Neutrophil (primary cell): ENCODE measurements around the gene PKIB.

ENCODE experiments used
- H3K27ac ChIP-seq: fragments of 200-600 bp; sonication (generic); 2 replicates; pipeline ENCODE4 v1.5.1; 2016; ENCODE audit warnings: mild to moderate bottlenecking, moderate library complexity
- H3K27me3 ChIP-seq: fragments of 200-600 bp; sonication (generic); 2 replicates; pipeline ENCODE4 v1.6.0; 2016; ENCODE audit warnings: mild to moderate bottlenecking
- H3K36me3 ChIP-seq: fragments of 200-600 bp; sonication (generic); 2 replicates; pipeline ENCODE4 v1.5.1; 2017
- H3K4me1 ChIP-seq, 2 experiments: fragments of 200-600 bp in 1 of 2; sonication (generic) in 1 of 2; 1 replicate in 1 of 2; 2 replicates in 1 of 2; pipeline versions ENCODE4 v1.5.1 to v1.6.1; 2013 to 2016; ENCODE audit warnings: low read depth in 1 of 2, low read length in 1 of 2, mild to moderate bottlenecking in 1 of 2, moderate library complexity in 1 of 2; ENCODE audit not compliant: control insufficient read depth in 1 of 2, insufficient read depth in 1 of 2
- H3K4me3 ChIP-seq, 2 experiments: fragments of 200-600 bp in 1 of 2; sonication (generic) in 1 of 2; 1 replicate in 1 of 2; 2 replicates in 1 of 2; pipeline ENCODE4 v1.5.1; 2013 to 2016; ENCODE audit warnings: low read depth in 1 of 2, low read length in 1 of 2, mild to moderate bottlenecking in 1 of 2, moderate library complexity in 1 of 2
- H3K9me3 ChIP-seq: fragments of 200-600 bp; sonication (generic); 2 replicates; pipeline ENCODE4 v1.5.1; 2016
- TF ChIP-seq, protein P1 (sequence below): fragments of 200-600 bp; sonication (generic); IDR thresholded peaks from 2 replicates; pipeline ENCODE4 v1.5.1; 2016; ENCODE audit warnings: antibody characterized with exemption

PKIB gene

DNA sequence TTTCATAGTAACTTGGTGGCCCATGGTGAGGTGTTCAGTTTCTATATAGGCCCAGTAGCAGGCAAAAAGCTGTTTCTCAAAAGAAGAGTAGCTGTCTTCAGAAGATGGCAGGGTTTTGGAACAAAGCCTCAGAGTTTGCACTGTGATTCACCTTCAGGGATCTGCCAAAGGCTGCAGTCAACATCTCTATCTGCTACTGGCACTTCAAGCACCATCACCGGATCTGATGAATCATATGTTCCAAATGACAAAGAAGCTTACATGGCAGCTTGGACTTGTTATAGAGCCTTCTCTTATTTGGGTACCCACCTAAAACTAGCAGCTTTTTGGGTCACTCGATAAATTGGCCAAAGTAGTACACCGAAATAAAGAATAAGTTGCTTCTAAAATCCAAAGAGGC, 39.5 kb downstream of the PKIB start:
- Histone ChIP-seq H3K36me3 (no peaks in the 10 kb centered on the region), H3K27me3 (no peaks in the 10 kb centered on the region), H3K9me3 (no peaks in the 10 kb centered on the region), H3K4me1 (no peaks in the 10 kb centered on the region), H3K27ac (no peak overlapping the region), H3K4me3 (no peak overlapping the region)
- TF ChIP-seq, protein P1, sequence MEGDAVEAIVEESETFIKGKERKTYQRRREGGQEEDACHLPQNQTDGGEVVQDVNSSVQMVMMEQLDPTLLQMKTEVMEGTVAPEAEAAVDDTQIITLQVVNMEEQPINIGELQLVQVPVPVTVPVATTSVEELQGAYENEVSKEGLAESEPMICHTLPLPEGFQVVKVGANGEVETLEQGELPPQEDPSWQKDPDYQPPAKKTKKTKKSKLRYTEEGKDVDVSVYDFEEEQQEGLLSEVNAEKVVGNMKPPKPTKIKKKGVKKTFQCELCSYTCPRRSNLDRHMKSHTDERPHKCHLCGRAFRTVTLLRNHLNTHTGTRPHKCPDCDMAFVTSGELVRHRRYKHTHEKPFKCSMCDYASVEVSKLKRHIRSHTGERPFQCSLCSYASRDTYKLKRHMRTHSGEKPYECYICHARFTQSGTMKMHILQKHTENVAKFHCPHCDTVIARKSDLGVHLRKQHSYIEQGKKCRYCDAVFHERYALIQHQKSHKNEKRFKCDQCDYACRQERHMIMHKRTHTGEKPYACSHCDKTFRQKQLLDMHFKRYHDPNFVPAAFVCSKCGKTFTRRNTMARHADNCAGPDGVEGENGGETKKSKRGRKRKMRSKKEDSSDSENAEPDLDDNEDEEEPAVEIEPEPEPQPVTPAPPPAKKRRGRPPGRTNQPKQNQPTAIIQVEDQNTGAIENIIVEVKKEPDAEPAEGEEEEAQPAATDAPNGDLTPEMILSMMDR: no peak

DNA sequence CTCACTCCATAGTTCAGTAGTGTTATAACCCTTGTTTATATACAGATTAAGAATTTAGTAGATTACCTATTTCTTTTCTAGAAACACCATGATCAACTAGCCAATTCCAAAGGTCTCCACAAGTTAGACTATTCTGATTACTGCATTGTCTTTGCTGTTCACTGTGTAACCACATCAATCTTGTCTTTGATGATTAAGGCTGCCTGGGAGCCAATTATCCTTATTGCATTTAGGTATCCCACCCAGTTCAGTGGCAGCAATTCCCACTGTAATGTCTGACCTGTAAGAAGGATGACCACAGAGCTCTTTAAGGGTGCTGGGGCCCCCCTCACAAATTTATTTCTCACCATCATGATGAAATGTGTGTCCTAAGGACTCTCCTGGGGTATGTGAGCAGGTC, 40.2 kb downstream of the PKIB start:
- TF ChIP-seq, protein P1: no peak
- Histone ChIP-seq H3K36me3 (no peaks in the 10 kb centered on the region), H3K27ac (no peak overlapping the region), H3K9me3 (no peaks in the 10 kb centered on the region), H3K27me3 (no peaks in the 10 kb centered on the region), H3K4me1 (no peaks in the 10 kb centered on the region), H3K4me3 (no peak overlapping the region)

DNA sequence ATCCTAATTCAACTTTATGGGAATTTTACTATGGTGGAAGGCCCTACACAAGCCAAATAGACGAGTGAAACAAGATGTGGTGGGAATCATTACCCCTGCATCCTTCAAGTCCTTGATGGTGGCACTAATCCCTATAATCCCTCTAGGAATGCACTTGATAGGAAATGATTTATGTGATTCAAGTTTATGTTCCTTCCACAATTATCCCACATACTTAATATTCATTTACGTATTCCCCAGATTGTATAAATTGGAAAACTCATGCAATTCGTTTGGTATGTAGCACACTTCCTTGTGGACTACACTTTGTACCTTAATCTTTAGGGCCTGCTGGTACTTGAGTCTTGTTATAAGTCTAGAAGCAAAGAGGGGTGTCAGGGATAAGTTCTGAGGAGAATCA, 40.8 kb downstream of the PKIB start:
- Histone ChIP-seq H3K27ac (no peak overlapping the region), H3K9me3 (no peaks in the 10 kb centered on the region), H3K4me3 (no peak overlapping the region), H3K4me1 (no peaks in the 10 kb centered on the region), H3K27me3 (no peaks in the 10 kb centered on the region), H3K36me3 (no peaks in the 10 kb centered on the region)
- TF ChIP-seq, protein P1: no peak

DNA sequence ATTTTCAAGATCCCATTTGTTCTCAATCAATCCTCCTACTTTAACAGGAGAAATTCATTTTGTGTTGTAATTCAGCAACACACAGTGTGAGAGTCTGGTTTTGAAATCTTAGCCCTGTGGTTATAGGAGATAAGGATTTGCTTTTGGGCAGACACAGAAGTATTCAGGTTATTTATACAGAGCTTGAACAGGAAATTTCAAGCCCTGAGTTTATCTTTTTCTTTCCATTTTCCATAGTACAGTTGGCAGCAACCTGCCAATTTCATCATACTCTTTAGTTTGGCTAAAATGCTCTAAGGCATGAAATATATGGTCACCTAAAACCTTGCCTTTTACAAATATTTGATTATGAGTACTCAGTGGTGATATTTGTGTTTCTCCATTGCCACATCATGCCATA, 41.4 kb downstream of the PKIB start:
- Histone ChIP-seq H3K27me3 (no peaks in the 10 kb centered on the region), H3K27ac (no peak overlapping the region), H3K36me3 (no peaks in the 10 kb centered on the region), H3K4me3 (no peak overlapping the region), H3K9me3 (no peaks in the 10 kb centered on the region), H3K4me1 (no peaks in the 10 kb centered on the region)
- TF ChIP-seq, protein P1: no peak

DNA sequence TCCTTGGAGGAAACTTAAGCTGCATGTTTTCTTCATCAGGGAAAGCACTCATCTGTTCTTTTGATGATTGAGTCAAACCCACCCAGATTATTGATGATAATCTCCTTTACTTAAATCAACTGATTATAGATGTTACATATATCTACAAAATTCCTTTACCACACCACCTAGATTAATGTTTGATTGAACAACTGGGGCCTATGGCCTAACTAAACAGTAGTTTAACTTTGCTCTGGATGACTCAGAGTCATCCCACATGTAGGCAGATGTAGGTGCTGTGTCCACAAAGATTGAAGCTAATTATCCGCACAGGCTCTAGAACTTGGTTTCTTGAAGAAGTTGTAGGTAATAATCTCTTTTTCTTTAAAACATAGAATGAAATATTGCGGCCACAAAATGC, 42.2 kb downstream of the PKIB start:
- Histone ChIP-seq H3K27ac (no peak overlapping the region), H3K36me3 (no peaks in the 10 kb centered on the region), H3K9me3 (no peaks in the 10 kb centered on the region), H3K4me3 (no peak overlapping the region), H3K27me3 (no peaks in the 10 kb centered on the region), H3K4me1 (no peaks in the 10 kb centered on the region)
- TF ChIP-seq, protein P1: no peak

DNA sequence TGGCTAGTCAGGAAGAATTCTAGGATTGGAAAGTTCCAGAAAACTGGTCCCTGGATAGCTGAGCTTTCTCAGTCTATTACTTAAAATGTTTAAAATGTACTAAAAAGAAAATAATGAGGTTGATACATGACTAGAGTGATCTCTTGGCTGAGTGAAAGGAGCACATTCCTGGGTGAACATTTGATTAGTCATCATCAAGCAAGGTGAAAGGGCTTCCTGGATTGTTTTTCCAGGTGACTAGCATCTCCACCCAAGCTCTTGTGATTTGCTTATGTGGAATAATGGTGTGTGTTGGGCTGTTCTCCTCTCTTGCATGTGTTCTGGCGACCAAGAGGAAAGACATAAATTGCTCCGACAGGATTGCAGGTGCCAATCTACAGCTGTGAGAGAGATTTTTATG, 42.9 kb downstream of the PKIB start:
- Histone ChIP-seq H3K9me3 (no peaks in the 10 kb centered on the region), H3K4me1 (no peaks in the 10 kb centered on the region), H3K27me3 (no peaks in the 10 kb centered on the region), H3K27ac (no peak overlapping the region), H3K36me3 (no peaks in the 10 kb centered on the region), H3K4me3 (no peak overlapping the region)
- TF ChIP-seq, protein P1: no peak
